ENCODE data around the gene GSAP. TPM values are rescaled to one million over a fixed set of nuclear protein-coding genes. Genes with fewer than 3 reads are reported as not detected.

Gene GSAP
- total and polyA plus RNA-seq, 2 of the 4 experiments (the other 2 are of a cell fraction): 1.6 to 1.8 TPM

- TF ChIP-seq MAZ (IDR thresholded peaks at IDR 0.05; ENCODE audit: borderline replicate concordance, low read depth, low read length) (no peak), POLR2A (IDR thresholded peaks at IDR 0.05; ENCODE audit: low read depth, low read length) (no peak)
Observed at GRCh38 chr7:77407906-77408305, 8.2 kb downstream of the GSAP start (continued).

- Histone ChIP-seq H3K23ac (ENCODE audit: low read depth, low read length) (no peak overlapping the region), H3K4me2 (ENCODE audit: low read depth, low read length) (no peak overlapping the region), H4K8ac (ENCODE audit: low read depth in 2 of 2, low read length in 2 of 2) (no peak overlapping the region), H3K9me1 (ENCODE audit: insufficient read depth, low read length) (peaks cover 7% of the 10 kb centered on the region; the same call in 1 of the 2 replicates), H2BK5ac (ENCODE audit: low read depth, low read length, poor library complexity, severe bottlenecking) (no peak overlapping the region), H3K18ac (ENCODE audit: low read depth, low read length) (no peak overlapping the region), H3K9ac (ENCODE audit: low read depth, low read length) (no peak overlapping the region), H4K20me1 (ENCODE audit: insufficient read depth, low read length) (no peaks in the 10 kb centered on the region), H3K9me3 (ENCODE audit: control insufficient read depth, insufficient read depth, low read length) (no peaks in the 10 kb centered on the region), H2BK20ac (ENCODE audit: low read depth, low read length) (no peak overlapping the region), H3K36me3 (ENCODE audit: control insufficient read depth, insufficient read depth, low read length) (no peaks in the 10 kb centered on the region), H3K56ac (ENCODE audit: extremely low read depth, insufficient read depth, low read length) (no peak overlapping the region), H2BK120ac (ENCODE audit: low read depth, low read length) (no peak overlapping the region), H2AK5ac (ENCODE audit: low read depth, low read length) (no peak overlapping the region; the same call in 1 of the 2 replicates), H3K14ac (replicated peaks; ENCODE audit: low read depth, low read length) (no peak overlapping the region), H2BK15ac (ENCODE audit: low read depth, low read length) (no peak overlapping the region), H3K79me1 (ENCODE audit: low read depth in 1 of 2, low read length in 2 of 2) (0 out of 4 replicates have a peak, but pooled peaks cover 0 to 5% of the 10 kb centered on the region in 2 experiments), H3K27ac (ENCODE audit: insufficient read depth, low read length) (no peak overlapping the region), H4K5ac (ENCODE audit: low read depth, low read length) (no peak overlapping the region), H3K4me3 (ENCODE audit: insufficient read depth, low read depth, low read length) (no peak overlapping the region), H3K4me1 (ENCODE audit: control insufficient read depth, insufficient read depth, low read length) (peaks cover 3% of the 10 kb centered on the region; the same call in 1 of the 2 replicates), H3K27me3 (ENCODE audit: control insufficient read depth, insufficient read depth, low read length) (no peaks in the 10 kb centered on the region), H3K4ac (ENCODE audit: low read depth, low read length) (no peak overlapping the region), H2AFZ (replicated peaks; ENCODE audit: low read length, poor library complexity) (no peak overlapping the region), H2AK9ac (replicated peaks; ENCODE audit: low read depth, low read length, poor library complexity) (no peak overlapping the region), H4K91ac (ENCODE audit: insufficient read depth, low read depth, low read length) (no peak overlapping the region)
- no TSS peak for BruUV-seq (replicated peaks)
- DNase-seq (no peak), ATAC-seq (ENCODE audit: low read depth) (no peak)
- POLR2A ChIA-PET (ENCODE audit: unreplicated experiment): interaction anchor here (0.6 kb wide), 1 partner anchor 594 kb away, joined by 4 read pairs; no protein-coding TSS in a partner anchor
- CTCF ChIA-PET: no interaction called here
- dilution Hi-C loops (cut with HindIII; ENCODE audit: low sequenced_read_pairs, unreplicated experiment): no loop called here
- TF ChIP-seq POLR2A (IDR thresholded peaks at IDR 0.05; ENCODE audit: low read depth, low read length): no peak
- no peak for TF ChIP-seq RFX5 (IDR thresholded peaks at IDR 0.05; ENCODE audit: low read depth, low read length)
- no peak for TF ChIP-seq NFE2L2 (IDR thresholded peaks at IDR 0.05; ENCODE audit: low read depth, low read length)
- no peak for TF ChIP-seq FOS (IDR thresholded peaks at IDR 0.05; ENCODE audit: low read depth, low read length)
- no peak for TF ChIP-seq SMC3 (IDR thresholded peaks at IDR 0.05; ENCODE audit: low read depth, low read length)
- no peak for TF ChIP-seq BHLHE40 (IDR thresholded peaks at IDR 0.05; ENCODE audit: low read depth, low read length)
- TF ChIP-seq MXI1 (IDR thresholded peaks at IDR 0.05; ENCODE audit: borderline replicate concordance, low read depth, low read length): no peak
- TF ChIP-seq ELK1 (IDR thresholded peaks at IDR 0.05; ENCODE audit: borderline replicate concordance, low read depth, low read length): no peak
- TF ChIP-seq MAFK (IDR thresholded peaks at IDR 0.05; ENCODE audit: low read depth, low read length): no peak
- TF ChIP-seq USF2 (IDR thresholded peaks at IDR 0.05; ENCODE audit: low read depth, low read length): no peak
- TF ChIP-seq MAZ (IDR thresholded peaks at IDR 0.05; ENCODE audit: borderline replicate concordance, low read depth, low read length): no peak
- no peak for TF ChIP-seq CTCF (conservative IDR thresholded peaks at IDR 0.05; ENCODE audit: low read depth, low read length)
- WGBS, 2 experiments (ENCODE audit: extremely low coverage in 2 of 2, insufficient read length in 1 of 2): no CpG with 5 or more reads among the region's 4 CpGs
- in situ Hi-C loops (cut with MboI; ENCODE audit: low sequenced_read_pairs): no loop called here
- intact Hi-C loops (cut with micrococcal nuclease): no loop called here
Observed at GRCh38 chr7:77406421-77406820, 9.7 kb downstream of the GSAP start.

Measured in IMR-90 (cell line).